GM10266 (cell line): Measurements from ENCODE around the gene FUT7.

Source experiments
- DNase-seq: peaks from one replicate; pipeline ENCODE4 v3.0.0; 2012; ENCODE audit errors: extremely low spot score
- TF ChIP-seq, protein P1 (sequence below): IDR thresholded peaks from 2 replicates; pipeline ENCODE4 v1.5.1; 2012; ENCODE audit warnings: mild to moderate bottlenecking, low read depth; ENCODE audit not compliant: control insufficient read depth, insufficient read depth; ENCODE audit errors: missing control alignments

Gene FUT7

GRCh38 chr9:137032858-137033257 lies 970 bp upstream of the FUT7 start:
- DNase-seq: no peak
- TF ChIP-seq, protein P1, sequence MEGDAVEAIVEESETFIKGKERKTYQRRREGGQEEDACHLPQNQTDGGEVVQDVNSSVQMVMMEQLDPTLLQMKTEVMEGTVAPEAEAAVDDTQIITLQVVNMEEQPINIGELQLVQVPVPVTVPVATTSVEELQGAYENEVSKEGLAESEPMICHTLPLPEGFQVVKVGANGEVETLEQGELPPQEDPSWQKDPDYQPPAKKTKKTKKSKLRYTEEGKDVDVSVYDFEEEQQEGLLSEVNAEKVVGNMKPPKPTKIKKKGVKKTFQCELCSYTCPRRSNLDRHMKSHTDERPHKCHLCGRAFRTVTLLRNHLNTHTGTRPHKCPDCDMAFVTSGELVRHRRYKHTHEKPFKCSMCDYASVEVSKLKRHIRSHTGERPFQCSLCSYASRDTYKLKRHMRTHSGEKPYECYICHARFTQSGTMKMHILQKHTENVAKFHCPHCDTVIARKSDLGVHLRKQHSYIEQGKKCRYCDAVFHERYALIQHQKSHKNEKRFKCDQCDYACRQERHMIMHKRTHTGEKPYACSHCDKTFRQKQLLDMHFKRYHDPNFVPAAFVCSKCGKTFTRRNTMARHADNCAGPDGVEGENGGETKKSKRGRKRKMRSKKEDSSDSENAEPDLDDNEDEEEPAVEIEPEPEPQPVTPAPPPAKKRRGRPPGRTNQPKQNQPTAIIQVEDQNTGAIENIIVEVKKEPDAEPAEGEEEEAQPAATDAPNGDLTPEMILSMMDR: no peak

DNA sequence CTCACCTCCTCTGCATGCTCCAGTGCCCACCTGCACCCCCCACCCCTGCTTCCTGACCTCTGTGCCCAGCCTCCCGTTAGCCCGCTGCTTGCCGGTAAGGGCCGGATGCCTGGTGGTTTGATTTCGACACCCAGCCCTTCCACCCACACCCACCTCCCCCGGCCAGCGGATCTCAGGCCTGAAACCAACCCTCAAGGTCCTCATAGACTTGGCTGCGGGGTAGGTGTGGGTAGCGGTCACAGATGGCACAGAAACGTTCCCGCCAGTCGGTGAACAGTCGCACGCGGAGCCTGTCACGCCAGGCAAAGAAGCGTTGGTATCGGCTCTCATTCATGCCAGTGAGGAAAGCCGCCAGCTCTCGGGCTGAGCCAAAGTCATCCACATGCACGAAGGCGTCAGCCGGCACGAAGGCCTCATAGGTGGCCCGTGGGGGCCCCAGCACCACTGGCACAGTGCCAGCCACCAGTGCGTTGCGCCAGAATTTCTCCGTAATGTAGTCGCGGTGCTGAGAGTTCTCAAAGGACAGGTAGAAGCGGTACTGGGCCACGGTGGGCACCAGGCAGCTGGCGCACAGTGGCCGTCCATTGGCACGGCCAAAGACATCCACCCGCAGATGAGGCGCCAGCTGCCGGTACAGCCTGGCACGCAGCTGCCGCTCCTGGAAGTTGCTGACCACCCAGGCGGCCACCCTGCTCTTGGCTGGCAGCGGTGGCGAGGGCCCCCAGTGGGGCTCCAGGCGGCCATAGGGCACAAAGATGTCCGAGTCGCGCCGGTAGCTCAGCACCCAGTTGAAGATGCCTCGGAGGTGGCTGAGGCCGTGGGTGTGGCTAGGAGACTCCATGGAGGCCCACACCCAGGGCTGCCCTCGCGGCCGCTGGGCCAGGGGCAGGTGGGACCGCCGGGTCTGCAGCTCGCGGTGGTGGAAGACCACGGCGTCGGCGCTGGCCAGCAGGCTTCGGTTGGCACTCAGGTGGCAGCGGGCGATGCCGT lies 1.1 kb downstream of the FUT7 start:
- no peak for DNase-seq
- TF ChIP-seq, protein P1: no peak

- no peak for DNase-seq
These were observed 1.9 kb downstream of the FUT7 start for GRCh38 chr9:137030006-137030405.

GRCh38 chr9:137029058-137029936 lies 2.6 kb downstream of the FUT7 start:
- TF ChIP-seq, protein P1: peak; percentile 97
- peak; percentile 87 for DNase-seq

More at GRCh38 chr9:137030006-137030405, 1.9 kb downstream of the FUT7 start:
- TF ChIP-seq, protein P1: no peak

DNA sequence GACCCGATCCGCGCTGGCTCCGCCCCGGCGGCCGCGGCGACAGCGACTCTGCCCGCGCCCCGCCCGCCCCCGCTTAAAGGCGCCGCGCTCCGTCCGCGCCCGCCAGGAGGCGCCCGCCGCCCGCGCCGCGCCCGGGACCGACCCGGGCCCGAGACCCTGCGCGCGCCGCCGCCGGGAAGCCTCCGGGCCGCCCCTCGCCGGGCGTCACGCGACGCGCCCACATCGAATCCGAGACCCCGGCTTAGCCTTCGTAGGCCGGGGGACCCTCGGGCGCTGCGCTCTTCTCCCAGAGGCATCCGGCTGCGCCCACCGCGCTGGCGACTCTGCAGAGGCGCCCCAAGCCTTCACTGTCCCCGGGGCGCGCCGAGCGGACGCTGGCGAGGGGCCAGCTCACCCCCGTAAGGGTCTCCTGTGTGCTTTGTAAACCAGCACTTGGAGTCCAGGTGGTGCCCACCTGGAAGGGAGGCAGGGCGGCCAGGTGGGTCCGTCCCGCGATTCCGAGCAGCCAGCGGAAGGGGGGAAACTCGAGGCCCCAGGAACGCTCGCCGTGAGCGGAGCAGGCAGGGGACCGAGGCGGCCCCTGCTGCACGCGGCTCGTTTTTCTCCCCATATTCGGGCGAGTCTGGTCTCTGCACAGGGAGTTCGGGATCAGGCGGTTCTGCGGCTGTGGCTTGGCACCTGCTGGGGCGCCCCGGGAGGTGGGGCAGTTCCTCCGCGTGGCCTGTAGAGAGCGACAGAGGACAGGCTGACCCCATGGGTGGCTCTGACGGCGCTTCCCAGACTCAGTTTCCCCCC lies 3.4 kb downstream of the FUT7 start:
- TF ChIP-seq, protein P1: peak; percentile 67
- DNase-seq: peak; percentile 88

- TF ChIP-seq, protein P1: no peak
- DNase-seq: no peak
These were observed 4.3 kb downstream of the FUT7 start, which contains the start of gene ABCA2 for GRCh38 chr9:137027369-137028262. ABCA2 (minus strand) TSS chr9:137028237; CDS start chr9:137028140, 97 bp downstream.
